A549 (cell line): ENCODE measurements around the gene CDS1. TPM values are rescaled to one million over a fixed set of nuclear protein-coding genes. Genes with fewer than 3 reads are reported as not detected.

ENCODE experiments used
- ATAC-seq, 2 experiments: fragments of 200-7000 bp in 1 of 2; fragments of >200 bp in 1 of 2; cut with Nextera tagmentation in 1 of 2; cut with Tn5 transposase in 1 of 2; 3 replicates each; pipeline versions ENCODE4 v1.8.0 to v1.9.1; 2018 to 2020; ENCODE audit warnings: mild to moderate bottlenecking in 1 of 2, moderate library complexity in 1 of 2
- CTCF ChIA-PET: fragments of 300-600 bp; sonication (Branson Sonifier 250); formaldehyde crosslinking; extraction: SDS; loops from one replicate; lab custom pipeline; 2021; ENCODE audit warnings: antibody characterized with exemption, inconsistent platforms; lab: Yijun Ruan, JAX
- POLR2A ChIA-PET: fragments of 350-600 bp; formaldehyde crosslinking; extraction: SDS; loops from one replicate; lab custom pipeline; 2021; ENCODE audit warnings: antibody characterized with exemption, inconsistent platforms; lab: Yijun Ruan, JAX
- DNase-seq, 2 experiments: peaks; one replicate each; pipeline versions ENCODE4 v3.0.0 to v3.0.0-alpha.2; 2011 to 2016; ENCODE audit warnings: low read depth in 1 of 2, low spot score in 1 of 2
- FAIRE-seq: peaks from 2 replicates; lab custom pipeline; 2011; peaks lifted over from hg19 to GRCh38; lab: Jason Lieb, UNC
- H3K27ac ChIP-seq, 2 experiments: fragments of >200 bp; sonication (Bioruptor Twin); formaldehyde crosslinking; 3 replicates each; pipeline ENCODE4 v1.5.1; 2016 to 2017
- H3K4me1 ChIP-seq: fragments of >200 bp; sonication (Bioruptor Twin); formaldehyde crosslinking; 3 replicates; pipeline ENCODE4 v1.6.1; 2016
- H3K4me2 ChIP-seq: fragments of >200 bp; sonication (Bioruptor Twin); formaldehyde crosslinking; 3 replicates; pipeline ENCODE4 v1.6.1; 2016
- H3K4me3 ChIP-seq: fragments of >200 bp; sonication (Bioruptor Twin); formaldehyde crosslinking; 3 replicates; pipeline ENCODE4 v1.5.1; 2016
- H3K9me3 ChIP-seq: fragments of >200 bp; sonication (Bioruptor Twin); formaldehyde crosslinking; 3 replicates; pipeline ENCODE4 v1.6.1; 2016
- BCL3 ChIP-seq: fragments of >200 bp; sonication (Bioruptor Twin); formaldehyde crosslinking; IDR thresholded peaks from 3 replicates; pipeline ENCODE4 v1.6.1; 2016
- BHLHE40 ChIP-seq: IDR thresholded peaks from 2 replicates; pipeline ENCODE4 v1.6.1; 2012; ENCODE audit warnings: low read depth, low read length, inconsistent platforms
- CBX2 ChIP-seq: fragments of 200-600 bp; sonication (generic); IDR thresholded peaks from 2 replicates; pipeline ENCODE4 v1.6.1; 2016; ENCODE audit warnings: low read depth, mild to moderate bottlenecking, borderline replicate concordance
- CEBPB ChIP-seq, 2 experiments: fragments of >200 bp in 1 of 2; sonication (Bioruptor Twin) in 1 of 2; formaldehyde crosslinking in 1 of 2; IDR thresholded peaks; 2 replicates each; pipeline ENCODE4 v1.6.1; 2012 to 2016
- CHD4 ChIP-seq: fragments of 200-600 bp; sonication (generic); IDR thresholded peaks from 2 replicates; pipeline ENCODE4 v1.6.1; 2016; ENCODE audit warnings: antibody characterized with exemption, mild to moderate bottlenecking, borderline replicate concordance
- E2F6 ChIP-seq: IDR thresholded peaks from 2 replicates; pipeline ENCODE4 v1.6.1; 2012; ENCODE audit warnings: low read depth, borderline replicate concordance
- EHF ChIP-seq: fragments of 250-450 bp; sonication (Bioruptor Pico); IDR thresholded peaks from 2 replicates; pipeline ENCODE4 v1.5.0; 2020; ENCODE audit warnings: mild to moderate bottlenecking
- EP300 ChIP-seq, 2 experiments: fragments of >200 bp; sonication (Bioruptor Twin); formaldehyde crosslinking; IDR thresholded peaks; 2 replicates in 1 of 2; 3 replicates in 1 of 2; pipeline ENCODE4 v1.6.1; 2016 to 2017
- FOXS1 ChIP-seq: fragments of 250-450 bp; sonication (Bioruptor Pico); IDR thresholded peaks from 2 replicates; pipeline ENCODE4 v1.5.0; 2020; ENCODE audit warnings: mild to moderate bottlenecking, moderate library complexity
- HDAC2 ChIP-seq: fragments of 200-600 bp; sonication (generic); IDR thresholded peaks from 2 replicates; pipeline ENCODE4 v1.6.1; 2016
- HEYL ChIP-seq: fragments of 250-450 bp; sonication (Bioruptor Pico); IDR thresholded peaks from 2 replicates; pipeline ENCODE4 v1.8.0; 2021; ENCODE audit warnings: mild to moderate bottlenecking, moderate library complexity
- HOXA7 ChIP-seq: fragments of 250-450 bp; sonication (Bioruptor Pico); IDR thresholded peaks from 2 replicates; pipeline ENCODE4 v1.5.0; 2020; ENCODE audit warnings: mild to moderate bottlenecking, moderate library complexity
- HOXB13 ChIP-seq: fragments of 250-450 bp; sonication (Bioruptor Pico); IDR thresholded peaks from 2 replicates; pipeline ENCODE4 v1.5.0; 2020; ENCODE audit warnings: low read depth, mild to moderate bottlenecking, moderate library complexity
- HOXB5 ChIP-seq: fragments of 250-450 bp; sonication (Bioruptor Pico); IDR thresholded peaks from 2 replicates; pipeline ENCODE4 v1.5.0; 2020; ENCODE audit warnings: mild to moderate bottlenecking, moderate library complexity
- JUN ChIP-seq, 2 experiments: fragments of >200 bp; sonication (Bioruptor Twin); formaldehyde crosslinking; IDR thresholded peaks; 2 replicates in 1 of 2; 3 replicates in 1 of 2; pipeline ENCODE4 v1.6.1; 2016 to 2017
- KDM5A ChIP-seq: fragments of 200-600 bp; sonication (generic); IDR thresholded peaks from 2 replicates; pipeline ENCODE4 v1.6.1; 2016; ENCODE audit warnings: antibody characterized with exemption, mild to moderate bottlenecking
- MAZ ChIP-seq: fragments of 150-350 bp; IDR thresholded peaks from 2 replicates; pipeline ENCODE4 v1.6.1; 2014; ENCODE audit warnings: antibody characterized with exemption, low read depth, low read length, borderline replicate concordance
- NFE2L2 ChIP-seq: fragments of 150-350 bp; conservative IDR thresholded peaks from 2 replicates; pipeline ENCODE4 v1.6.1; 2014; ENCODE audit warnings: low read length
- NR3C1 ChIP-seq: fragments of >200 bp; sonication (Bioruptor Twin); formaldehyde crosslinking; IDR thresholded peaks from 3 replicates; pipeline ENCODE4 v1.6.1; 2017
- POLR2A ChIP-seq: IDR thresholded peaks from 2 replicates; pipeline ENCODE4 v1.6.1; 2012; ENCODE audit warnings: mild to moderate bottlenecking, low read length
- POLR2AphosphoS2 ChIP-seq: conservative IDR thresholded peaks from 2 replicates; pipeline ENCODE4 v1.6.1; 2012; ENCODE audit warnings: low read length, improper control_type of control experiment, inconsistent platforms
- RAD21 ChIP-seq, 2 experiments: fragments of >200 bp in 1 of 2; sonication (Bioruptor Twin) in 1 of 2; formaldehyde crosslinking in 1 of 2; IDR thresholded peaks in 1 of 2; conservative IDR thresholded peaks in 1 of 2; 2 replicates in 1 of 2; 3 replicates in 1 of 2; pipeline ENCODE4 v1.6.1; 2012 to 2018; ENCODE audit warnings: inconsistent platforms in 1 of 2
- RCOR1 ChIP-seq: fragments of 150-350 bp; IDR thresholded peaks from 2 replicates; pipeline ENCODE4 v1.6.1; 2014; ENCODE audit warnings: antibody characterized with exemption, low read length, low read depth
- RFX5 ChIP-seq: fragments of 450-650 bp; IDR thresholded peaks from 2 replicates; pipeline ENCODE4 v1.7.1; 2014; ENCODE audit warnings: antibody characterized with exemption, mild to moderate bottlenecking, moderate library complexity
- SREBF2 ChIP-seq: fragments of 450-650 bp; IDR thresholded peaks from 2 replicates; pipeline ENCODE4 v1.6.1; 2014; ENCODE audit warnings: mild to moderate bottlenecking, moderate library complexity
- USF2 ChIP-seq: fragments of 450-650 bp; IDR thresholded peaks from 2 replicates; pipeline ENCODE4 v1.6.1; 2014; ENCODE audit warnings: antibody characterized with exemption
- ZFP36 ChIP-seq: fragments of 450-650 bp; IDR thresholded peaks from 2 replicates; pipeline ENCODE4 v1.6.1; 2014; ENCODE audit warnings: borderline replicate concordance; ENCODE audit not compliant: partially characterized antibody
- ZNF302 ChIP-seq: fragments of 250-450 bp; sonication (Bioruptor Pico); IDR thresholded peaks from 2 replicates; pipeline ENCODE4 v1.9.0; 2021; ENCODE audit warnings: inconsistent platforms, mild to moderate bottlenecking, moderate library complexity
- ZSCAN20 ChIP-seq: fragments of 250-450 bp; sonication (Bioruptor Pico); IDR thresholded peaks from 2 replicates; pipeline ENCODE4 v1.8.0; 2022; ENCODE audit warnings: mild to moderate bottlenecking, moderate library complexity
- WGBS: methylation state at CpG from one replicate; pipeline ENCODE4 v1.1.6; 2017; ENCODE audit errors: missing lambda C conversion rate; 5-methylcytosine and 5-hydroxymethylcytosine counted together
- polyA plus RNA-seq, 4 experiments: library from polyadenylated mRNA; depleted of rRNA in 3 of 4; stranded (reverse); fragments of >200 nt; fragmentation: RNase III in 1 of 4; extraction: RNeasy Plus Mini Kit Qiagen cat#74134 plus additional on column Dnase treatment in 1 of 4; gene quantifications; 2 replicates in 3 of 4; 3 replicates in 1 of 4; pipeline ENCODE4 v1.2.3, GENCODE V29; 2011 to 2017

CDS1 gene
- polyA plus RNA-seq, 2 of the 4 experiments (the other 2 are of a cell fraction), result 0.46 to 1.4 TPM

DNA sequence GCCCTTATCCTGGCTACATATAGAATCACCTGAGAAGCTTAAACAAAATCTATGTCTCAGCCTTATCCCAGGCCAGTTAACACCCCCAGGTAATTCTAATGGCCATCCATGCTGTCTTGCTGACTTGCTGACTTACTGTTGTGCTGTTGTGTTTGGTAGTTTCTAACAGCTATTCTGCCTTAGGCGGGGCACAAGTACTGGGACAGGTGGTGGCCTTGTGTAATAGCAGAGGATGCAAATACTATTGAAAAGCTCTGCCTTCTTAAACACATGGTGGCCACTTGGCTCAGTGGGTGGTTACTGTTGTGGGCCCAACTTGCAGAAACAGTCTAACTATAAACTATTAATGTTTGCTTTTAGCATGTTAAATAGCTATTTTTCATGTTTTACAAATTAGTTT is 56.2 kb downstream of the CDS1 start:
- Histone ChIP-seq H3K27ac (no peak overlapping the region), H3K9me3 (no peaks in the 10 kb centered on the region), H3K4me1 (no peaks in the 10 kb centered on the region), H3K4me2 (no peak overlapping the region), H3K4me3 (no peak overlapping the region)
- ATAC-seq (no peak), FAIRE-seq (no peak), DNase-seq (no peak)
- ChIA-PET CTCF (interaction anchor here (1.3 kb wide), 1 partner anchor 39 kb away, joined by 3 read pairs; no protein-coding TSS in a partner anchor), POLR2A (no interaction called here)
- WGBS, result 63% methylated on average over 1 of the region's 1 CpG
- TF ChIP-seq RAD21 (conservative IDR thresholded peaks at IDR 0.05 in 1 of 2, IDR thresholded peaks at IDR 0.05 in 1 of 2), result no peak
- no peak for TF ChIP-seq POLR2A
- no peak for TF ChIP-seq USF2
- TF ChIP-seq MAZ, result no peak
- TF ChIP-seq RCOR1, result no peak
- no peak for TF ChIP-seq KDM5A
- no peak for TF ChIP-seq ZFP36
- TF ChIP-seq HEYL (CRISPR knock-in tag), result no peak
- no peak for TF ChIP-seq JUN (IDR thresholded peaks at IDR 0.05)
- TF ChIP-seq E2F6, result no peak
- TF ChIP-seq, all 56 proteins: peak for 0

GRCh38 chr4:84644087-84644486 is 61.2 kb downstream of the CDS1 start:
- ChIA-PET CTCF (no interaction called here), POLR2A (no interaction called here)
- no peak overlapping the region for H3K4me3 ChIP-seq
- no peaks in the 10 kb centered on the region for H3K4me1 ChIP-seq
- TF ChIP-seq EHF (CRISPR knock-in tag) (no peak), EP300 (IDR thresholded peaks at IDR 0.05) (no peak), BHLHE40 (no peak), POLR2AphosphoS2 (no peak), KDM5A (no peak), ZNF302 (CRISPR knock-in tag) (no peak), FOXS1 (CRISPR knock-in tag) (no peak), ZSCAN20 (CRISPR knock-in tag) (no peak), BCL3 (no peak), CEBPB (IDR thresholded peaks at IDR 0.05) (no peak), CBX2 (no peak)
- WGBS, result 76% methylated on average over 5 of the region's 5 CpGs
- no peak for DNase-seq
- no peak for ATAC-seq
- H3K4me2 ChIP-seq, result no peak overlapping the region
- no peak for FAIRE-seq
- no peak overlapping the region for H3K27ac ChIP-seq
- H3K9me3 ChIP-seq, result no peaks in the 10 kb centered on the region

GRCh38 chr4:84647312-84647884 is 64.5 kb downstream of the CDS1 start:
- Histone ChIP-seq H3K4me2 (no peak overlapping the region), H3K27ac (no peak overlapping the region), H3K4me3 (no peak overlapping the region), H3K4me1 (no peaks in the 10 kb centered on the region), H3K9me3 (no peaks in the 10 kb centered on the region)
- no peak for TF ChIP-seq HOXA7 (CRISPR knock-in tag)
- TF ChIP-seq SREBF2, result no peak
- no peak for TF ChIP-seq HOXB13 (CRISPR knock-in tag)
- TF ChIP-seq NFE2L2, result no peak
- no peak for TF ChIP-seq HOXB5
- no peak for TF ChIP-seq CHD4
- no peak for TF ChIP-seq HEYL (CRISPR knock-in tag)
- no peak for TF ChIP-seq RFX5
- TF ChIP-seq NR3C1, result no peak
- TF ChIP-seq HDAC2, result no peak
- POLR2A ChIA-PET, result no interaction called here
- 46% methylated on average over 2 of the region's 2 CpGs for WGBS
- CTCF ChIA-PET, result no interaction called here
- DNase-seq (no peak), FAIRE-seq (no peak), ATAC-seq (no peak)
